Left cardiac atrium (tissue), 4 donors: ENCODE measurements around the gene PPP6R3. TPM values are rescaled to one million over a fixed set of nuclear protein-coding genes. Genes with fewer than 3 reads are reported as not detected.
"Not testable (repeated sequence)": the region's sequence is repeated elsewhere in the genome, so short reads cannot be mapped to it uniquely, and the experiment has no call there.

ENCODE experiments used
- ATAC-seq, 2 donors: fragments of 200-7000 bp; cut with Tn5 transposase; one replicate each; pipeline ENCODE4 v1.9.1; 2020; ENCODE audit warnings: mild to moderate bottlenecking in 2 of 2, moderate library complexity in 2 of 2
- DNase-seq: peaks from one replicate; pipeline ENCODE4 v3.0.0-alpha.2; 2020
- intact Hi-C, 2 donors: fragments of 100-400 bp; cut with DNase I; formaldehyde crosslinking; loops; one replicate each; pipeline versions ENCODE4 v1.14.1 to v1.15.1; 2022 to 2023
- total RNA-seq, 2 donors: library from RNA; stranded (reverse); fragmentation: NEBNext Ultra II Directional; extraction: Animal tissue kit (Norgen Biotek cat#: 25700); gene quantifications; one replicate each; pipeline ENCODE4 v1.2.1, GENCODE V29; 2021
- donor health status: DM: no; HTN: yes; CAD: no.
- donor health status: DM: no; HTN: yes; CAD: no; lungs with severe emphysema.
- donor health status: DM: yes; HTN: yes; CAD: no.
- donor health status: Dilated cardiomyopathy.

PPP6R3 gene
- total RNA-seq, 2 donors from 2014 or later = 69.8 to 86.0 TPM

- peak in 1 of 2 donors; percentile 20 for ATAC-seq
- no peak for DNase-seq
- intact Hi-C loops = no loop called here
Measured at GRCh38 chr11:68617925-68618809, 157.6 kb downstream of the PPP6R3 start.

DNA sequence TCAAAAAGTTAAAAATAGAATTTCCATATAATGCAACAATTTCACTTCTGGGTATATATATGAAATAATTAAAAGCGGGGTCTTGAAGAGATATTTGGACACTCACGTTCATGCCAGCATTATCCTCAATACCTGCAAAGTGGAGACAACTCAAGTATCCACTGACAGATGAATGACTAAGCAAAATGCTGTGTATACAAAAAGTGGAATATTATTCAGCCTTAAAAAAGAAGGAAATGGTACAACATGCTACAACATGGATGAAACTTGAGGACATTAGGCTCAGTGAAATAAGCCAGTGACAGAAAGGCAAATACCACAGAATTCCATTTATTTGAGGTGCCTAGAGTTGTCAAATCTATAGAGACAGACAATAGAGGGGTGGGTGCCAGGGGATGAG lies 161.3 kb downstream of the PPP6R3 start:
- intact Hi-C loops = no loop called here
- no peak for ATAC-seq
- DNase-seq = no peak

- DNase-seq, intact Hi-C loops, ATAC-seq: not testable (repeated sequence)
Measured at GRCh38 chr11:68623706-68624105, 163.2 kb downstream of the PPP6R3 start.

- ATAC-seq, intact Hi-C loops: not testable (repeated sequence)
Measured at GRCh38 chr11:68625069-68625468, 164.5 kb downstream of the PPP6R3 start.

DNA sequence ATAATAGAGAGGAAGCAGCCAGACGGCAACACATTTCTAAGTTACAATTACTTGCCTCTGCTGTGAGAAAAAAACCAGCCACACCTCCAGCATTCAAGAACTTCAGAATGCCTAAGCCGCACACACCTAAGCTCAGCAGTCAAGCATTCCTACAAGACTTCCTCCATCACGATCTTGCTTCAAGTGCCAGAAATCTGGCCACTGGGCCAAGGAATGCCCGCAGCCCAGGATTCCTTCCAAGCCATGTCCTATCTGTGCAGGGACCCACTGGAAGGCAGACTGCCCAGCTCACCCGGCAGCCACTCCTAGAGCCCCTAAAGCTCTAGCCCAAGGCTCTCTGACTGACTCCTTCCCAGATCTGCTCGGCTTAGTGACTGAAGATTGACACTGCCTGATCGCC lies 165.7 kb downstream of the PPP6R3 start:
- ATAC-seq, DNase-seq, intact Hi-C loops: not testable (repeated sequence)

More at GRCh38 chr11:68625069-68625468, 164.5 kb downstream of the PPP6R3 start:
- DNase-seq = not testable (repeated sequence)

- ATAC-seq, intact Hi-C loops, DNase-seq: not testable (repeated sequence)
Measured at GRCh38 chr11:68628837-68629236, 168.3 kb downstream of the PPP6R3 start.

GRCh38 chr11:68632375-68632774 lies 171.8 kb downstream of the PPP6R3 start:
- DNase-seq, intact Hi-C loops, ATAC-seq: not testable (repeated sequence)

GRCh38 chr11:68632802-68633201 lies 172.2 kb downstream of the PPP6R3 start:
- ATAC-seq (no peak), DNase-seq (peak; percentile 39)
- intact Hi-C loops = no loop called here

DNA sequence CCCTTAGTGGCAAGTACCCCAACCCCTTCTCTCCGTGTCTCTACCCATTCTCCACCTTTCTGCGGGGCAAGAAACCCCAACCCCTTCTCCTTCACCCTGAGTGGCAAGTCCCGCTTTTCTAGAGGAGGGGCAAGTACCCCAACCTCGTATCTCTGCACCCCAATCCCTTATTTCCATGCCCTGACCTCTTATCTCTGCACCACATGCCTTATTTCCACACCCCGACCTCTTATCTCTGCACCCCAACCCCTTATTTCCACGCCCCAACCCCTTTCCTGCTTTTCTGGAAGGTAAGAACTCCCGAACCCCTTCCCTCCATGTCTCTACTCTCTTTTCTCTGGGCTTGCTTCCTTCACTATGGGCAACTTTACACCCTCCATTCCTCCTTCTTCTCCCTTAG lies 174.1 kb downstream of the PPP6R3 start:
- intact Hi-C loops, DNase-seq, ATAC-seq: not testable (repeated sequence)

DNA sequence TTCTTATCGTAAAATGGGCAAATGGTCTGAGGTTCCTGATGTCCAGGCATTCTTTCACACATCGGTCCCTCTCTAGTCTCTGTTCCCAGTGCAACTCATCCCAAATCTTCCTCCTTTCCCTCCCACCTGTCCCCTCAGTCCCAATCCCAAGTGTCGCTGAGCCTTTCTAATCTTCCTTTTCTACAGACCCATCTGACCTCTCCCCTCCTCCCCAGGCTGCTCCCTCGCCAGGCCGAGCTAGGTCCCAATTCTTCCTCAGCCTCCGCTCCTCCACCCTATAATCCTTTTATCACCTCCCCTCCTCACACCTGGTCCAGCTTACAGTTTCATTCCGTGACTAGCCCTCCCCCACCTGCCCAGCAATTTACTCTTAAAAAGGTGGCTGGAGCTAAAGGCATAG lies 174.6 kb downstream of the PPP6R3 start:
- DNase-seq, ATAC-seq, intact Hi-C loops: not testable (repeated sequence)

DNA sequence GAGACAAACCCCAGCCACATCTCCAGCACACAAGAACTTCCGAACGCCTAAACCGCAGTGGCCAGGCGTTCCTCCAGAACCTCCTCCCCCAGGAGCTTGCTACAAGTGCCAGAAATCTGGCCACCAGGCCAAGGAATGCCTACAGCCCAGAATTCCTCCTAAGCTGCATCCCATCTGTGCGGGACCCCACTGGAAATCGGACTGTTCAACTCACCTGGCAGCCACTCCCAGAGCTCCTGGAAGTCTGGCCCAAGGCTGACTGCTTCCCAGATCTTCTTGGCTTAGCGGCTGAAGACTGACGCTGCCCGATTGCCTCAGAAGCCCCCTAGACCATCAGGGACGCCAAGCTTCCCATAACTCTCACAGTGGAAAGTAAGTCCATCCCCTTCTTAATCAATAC lies 175.3 kb downstream of the PPP6R3 start:
- intact Hi-C loops, ATAC-seq: not testable (repeated sequence)

DNA sequence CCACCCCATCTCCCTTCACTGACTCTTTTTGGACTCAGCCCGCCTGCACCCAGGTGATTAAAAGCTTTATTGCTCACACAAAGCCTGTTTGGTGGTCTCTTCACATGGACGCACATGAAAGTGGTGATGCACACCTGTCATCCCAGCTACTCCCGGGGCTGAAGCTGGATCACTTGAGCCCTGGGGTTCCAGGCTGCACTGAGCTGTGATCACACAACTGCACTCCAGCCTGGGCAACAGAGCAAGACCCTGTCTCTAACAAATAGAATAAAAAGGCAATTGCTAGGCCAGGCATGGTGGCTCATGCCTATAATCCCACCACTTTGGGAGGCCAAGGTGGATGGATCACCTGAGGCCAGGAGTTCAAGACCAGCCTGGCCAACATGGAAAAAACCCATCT lies 178.8 kb downstream of the PPP6R3 start:
- DNase-seq, intact Hi-C loops, ATAC-seq: not testable (repeated sequence)

More for the DNA sequence above, 175.3 kb downstream of the PPP6R3 start:
- not testable (repeated sequence) for DNase-seq

DNA sequence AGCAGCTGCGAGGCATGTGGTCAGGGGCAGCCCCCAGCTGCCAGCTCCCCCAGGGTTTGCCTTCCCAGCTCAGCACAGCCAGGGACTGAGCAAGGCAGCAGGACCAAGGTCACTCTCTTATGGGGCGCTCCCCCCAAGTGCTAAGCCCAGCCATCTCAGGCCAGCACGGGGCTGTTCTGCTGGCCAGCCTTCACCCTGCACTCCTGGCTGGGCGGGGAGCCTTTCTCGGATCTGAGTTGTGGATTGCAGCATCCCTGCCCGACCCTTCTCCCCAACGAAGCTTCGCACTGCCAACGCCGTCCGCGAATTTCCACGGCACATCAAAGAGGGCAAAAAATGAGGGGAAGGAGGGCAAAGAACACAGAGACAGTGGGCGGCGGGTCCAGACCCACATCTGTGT lies 181.3 kb downstream of the PPP6R3 start:
- no peak for ATAC-seq
- intact Hi-C loops = no loop called here
- no peak for DNase-seq

- DNase-seq = no peak
- no peak for ATAC-seq
- intact Hi-C loops = no loop called here
Measured at GRCh38 chr11:68643585-68643984, 183.0 kb downstream of the PPP6R3 start.

DNA sequence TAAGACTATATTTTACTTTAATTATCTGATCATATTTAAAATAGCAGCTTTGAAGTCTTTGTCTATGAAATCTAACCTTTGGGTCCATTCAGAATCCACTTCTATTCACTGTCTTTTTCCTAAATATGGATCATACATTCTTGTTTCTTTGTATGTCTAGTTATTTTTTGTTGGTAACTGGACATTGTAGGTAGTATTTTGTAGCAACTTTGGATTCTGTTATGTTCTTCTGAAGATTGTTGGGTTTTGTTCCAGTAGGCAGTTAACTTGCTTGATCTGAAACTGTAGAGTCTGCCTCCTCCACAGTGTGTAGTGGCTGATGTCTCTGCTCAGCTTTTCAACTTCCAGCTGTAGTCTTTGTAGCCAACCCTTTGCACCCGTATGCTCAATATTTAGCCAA lies 186.3 kb downstream of the PPP6R3 start:
- DNase-seq (no peak), ATAC-seq (no peak)
- intact Hi-C loops = no loop called here

DNA sequence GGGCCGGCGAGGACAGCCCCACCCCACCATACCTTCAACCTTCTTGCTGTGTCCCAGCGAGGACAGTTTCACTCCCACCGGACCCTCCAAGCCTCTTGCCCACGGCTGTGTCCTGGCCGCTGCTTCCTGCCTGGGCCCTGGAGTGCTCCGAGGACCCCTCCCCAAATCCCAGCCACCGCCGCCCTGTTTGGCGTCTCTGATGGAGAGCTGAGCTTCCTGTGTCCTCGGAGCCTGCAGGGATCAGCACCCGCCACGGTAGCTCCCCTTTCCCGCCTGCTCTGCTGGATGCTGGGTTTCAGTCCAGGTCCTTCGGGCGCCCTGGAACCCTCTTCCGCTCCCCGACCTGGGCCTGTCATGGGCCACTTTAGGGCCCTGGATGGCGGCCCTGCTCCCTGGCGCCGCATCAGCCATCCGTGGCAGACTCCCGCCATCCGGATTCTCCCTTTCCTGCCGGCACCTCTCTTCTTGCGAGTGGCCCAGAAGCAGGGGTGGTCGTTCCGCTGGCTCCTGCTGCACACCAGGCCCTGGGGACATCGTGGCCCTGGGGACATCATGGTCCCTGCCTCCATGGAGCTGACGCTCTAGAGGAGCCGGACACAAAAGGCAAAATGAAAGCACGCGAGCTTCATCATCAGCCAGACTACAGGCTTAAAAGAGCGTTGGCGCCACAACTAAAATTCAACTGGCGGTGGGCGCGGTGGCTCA lies 189.5 kb downstream of the PPP6R3 start:
- intact Hi-C loops = no loop called here
- no peak for ATAC-seq
- no peak for DNase-seq

- intact Hi-C loops = no loop called here
- DNase-seq = no peak
- no peak for ATAC-seq
Measured at GRCh38 chr11:68650801-68651200, 190.2 kb downstream of the PPP6R3 start.

DNA sequence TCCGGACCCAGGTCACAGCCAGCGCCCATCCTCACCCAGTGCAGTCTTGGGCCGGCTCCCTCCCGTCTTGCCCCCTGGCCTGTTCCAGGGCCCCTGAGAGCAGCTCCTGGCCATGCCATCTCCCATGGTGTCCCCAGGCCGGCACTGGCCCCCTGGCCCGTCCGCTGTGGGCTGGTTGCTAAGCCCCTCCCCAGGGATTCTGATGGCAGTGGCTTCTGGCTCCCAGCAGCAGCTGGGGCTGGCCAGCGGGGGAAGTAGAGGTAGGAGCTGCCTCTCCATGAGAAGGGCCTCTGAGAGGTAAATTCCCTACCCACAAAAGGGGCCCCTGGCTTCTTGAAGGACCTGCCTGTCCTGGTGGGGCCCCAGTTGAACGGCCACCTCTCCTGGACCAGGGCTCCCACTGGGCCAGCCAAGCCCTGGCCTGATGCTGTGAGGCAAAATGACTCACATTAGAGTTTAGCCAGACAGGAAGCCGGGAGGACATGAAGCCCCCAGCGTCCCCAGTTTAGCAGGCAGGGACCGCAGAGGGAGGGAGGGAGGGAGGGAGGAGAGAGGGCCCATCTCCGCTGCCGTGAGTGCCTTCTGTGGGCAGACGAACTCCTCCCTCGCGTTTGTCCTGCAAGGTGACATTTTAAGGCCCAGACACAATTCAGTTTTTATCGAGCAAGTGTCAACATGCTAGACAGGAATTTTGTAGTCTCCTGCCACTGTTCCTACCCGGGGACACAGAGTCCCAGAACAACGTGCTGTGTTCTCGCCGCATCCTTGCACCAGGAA lies 190.8 kb downstream of the PPP6R3 start:
- no peak for ATAC-seq
- intact Hi-C loops = no loop called here
- no peak for DNase-seq

DNA sequence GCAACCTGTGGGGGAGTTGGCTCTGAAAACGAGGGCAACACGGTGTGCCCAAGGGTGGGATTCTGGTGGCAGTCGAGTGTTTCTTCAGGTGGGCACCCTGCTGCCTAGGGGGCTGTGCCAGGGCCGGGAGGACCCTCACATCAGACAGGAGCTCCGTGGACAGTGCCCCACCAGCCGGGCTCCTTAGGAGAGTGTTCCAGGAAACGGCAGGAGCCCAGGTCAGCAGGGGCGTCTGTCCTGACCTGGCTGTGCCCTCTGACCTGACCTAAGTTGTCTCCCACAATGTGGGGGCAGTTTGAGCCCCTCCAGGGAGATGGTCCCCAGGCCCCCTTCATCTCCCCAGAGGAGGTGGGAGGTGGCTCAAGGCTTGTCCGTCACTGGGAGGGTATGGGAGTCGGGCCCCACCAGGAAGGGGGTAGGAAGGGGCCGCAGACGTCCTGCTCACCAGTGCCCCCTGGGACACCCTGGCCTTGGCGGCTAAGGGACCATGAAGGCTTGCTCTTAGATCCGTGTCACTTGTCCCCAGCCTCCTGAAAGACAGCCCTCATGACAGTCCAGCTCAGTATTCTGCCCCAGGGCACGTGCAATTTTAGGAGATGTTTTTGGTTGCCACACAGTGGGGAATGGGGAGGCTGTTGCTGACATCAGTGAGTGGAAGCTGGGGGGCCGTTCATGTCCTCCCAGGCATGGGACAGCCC lies 191.6 kb downstream of the PPP6R3 start:
- DNase-seq = no peak
- intact Hi-C loops = no loop called here

More for the DNA sequence above, 191.6 kb downstream of the PPP6R3 start:
- ATAC-seq = no peak
